ENCODE measurements around the gene RNF157.

DNA sequence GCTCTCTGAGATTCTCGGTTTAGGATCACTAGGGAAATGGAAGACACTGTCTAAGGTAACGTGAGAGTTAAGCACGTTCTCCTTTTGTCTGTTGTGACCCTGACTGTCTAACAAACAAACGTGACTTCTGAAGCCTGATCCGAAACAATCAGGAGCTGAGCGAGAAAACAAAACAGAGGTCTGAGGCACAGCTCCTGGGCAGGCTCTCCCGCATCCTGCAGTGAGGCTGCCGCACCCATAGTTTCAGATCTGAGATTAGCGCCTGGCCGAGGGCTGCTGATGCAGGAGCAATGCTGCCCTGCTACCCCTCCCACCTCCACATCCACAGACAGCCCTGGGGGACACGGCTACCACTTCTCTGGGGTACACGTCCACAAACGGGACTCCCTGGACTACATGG is 46.7 kb downstream of the RNF157 start:
- TF ChIP-seq, protein P1, sequence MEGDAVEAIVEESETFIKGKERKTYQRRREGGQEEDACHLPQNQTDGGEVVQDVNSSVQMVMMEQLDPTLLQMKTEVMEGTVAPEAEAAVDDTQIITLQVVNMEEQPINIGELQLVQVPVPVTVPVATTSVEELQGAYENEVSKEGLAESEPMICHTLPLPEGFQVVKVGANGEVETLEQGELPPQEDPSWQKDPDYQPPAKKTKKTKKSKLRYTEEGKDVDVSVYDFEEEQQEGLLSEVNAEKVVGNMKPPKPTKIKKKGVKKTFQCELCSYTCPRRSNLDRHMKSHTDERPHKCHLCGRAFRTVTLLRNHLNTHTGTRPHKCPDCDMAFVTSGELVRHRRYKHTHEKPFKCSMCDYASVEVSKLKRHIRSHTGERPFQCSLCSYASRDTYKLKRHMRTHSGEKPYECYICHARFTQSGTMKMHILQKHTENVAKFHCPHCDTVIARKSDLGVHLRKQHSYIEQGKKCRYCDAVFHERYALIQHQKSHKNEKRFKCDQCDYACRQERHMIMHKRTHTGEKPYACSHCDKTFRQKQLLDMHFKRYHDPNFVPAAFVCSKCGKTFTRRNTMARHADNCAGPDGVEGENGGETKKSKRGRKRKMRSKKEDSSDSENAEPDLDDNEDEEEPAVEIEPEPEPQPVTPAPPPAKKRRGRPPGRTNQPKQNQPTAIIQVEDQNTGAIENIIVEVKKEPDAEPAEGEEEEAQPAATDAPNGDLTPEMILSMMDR (IDR thresholded peaks at IDR 0.05; ENCODE audit: poor library complexity): no peak
- no peak for TF ChIP-seq EZH2 (IDR thresholded peaks at IDR 0.05; ENCODE audit: borderline replicate concordance)

Measured in hepatocyte (in vitro differentiated cells).